Epithelial cell of esophagus (primary cell): ENCODE results near the gene MAPT.

Source experiments
- DNase-seq: peaks from one replicate; pipeline ENCODE4 v3.0.0; 2010; ENCODE audit warnings: low read depth
- H3K4me3 ChIP-seq: 2 replicates; pipeline ENCODE4 v1.5.1; 2011; ENCODE audit warnings: mild to moderate bottlenecking, low read length, control low read depth
- TF ChIP-seq, protein P1 (sequence below): IDR thresholded peaks from 2 replicates; pipeline ENCODE4 v1.5.1; 2011; ENCODE audit warnings: low read depth, mild to moderate bottlenecking, low read length, control low read depth, inconsistent platforms; ENCODE audit not compliant: insufficient read depth; ENCODE audit errors: missing control alignments

MAPT gene

DNA sequence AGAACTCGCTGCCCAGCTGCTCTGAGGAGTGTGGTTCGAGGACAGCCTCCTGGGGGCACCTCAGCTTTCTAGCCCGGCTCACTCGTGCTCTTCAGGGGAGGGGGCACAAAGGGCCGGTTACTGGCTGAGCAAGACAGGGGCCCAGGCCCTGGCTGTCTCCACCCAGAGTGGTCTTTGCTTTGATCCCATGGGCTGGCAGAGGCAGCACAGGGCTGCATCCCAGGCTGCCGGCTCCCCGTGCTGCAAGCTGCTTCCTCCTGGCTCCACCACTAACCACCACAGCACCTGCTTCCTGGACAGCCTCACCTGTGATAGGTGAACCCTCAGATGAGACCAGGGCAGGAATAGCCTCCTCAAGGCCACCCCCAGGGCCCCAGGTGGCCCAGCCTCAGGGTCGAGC, 42.9 kb upstream of the MAPT start:
- TF ChIP-seq, protein P1, sequence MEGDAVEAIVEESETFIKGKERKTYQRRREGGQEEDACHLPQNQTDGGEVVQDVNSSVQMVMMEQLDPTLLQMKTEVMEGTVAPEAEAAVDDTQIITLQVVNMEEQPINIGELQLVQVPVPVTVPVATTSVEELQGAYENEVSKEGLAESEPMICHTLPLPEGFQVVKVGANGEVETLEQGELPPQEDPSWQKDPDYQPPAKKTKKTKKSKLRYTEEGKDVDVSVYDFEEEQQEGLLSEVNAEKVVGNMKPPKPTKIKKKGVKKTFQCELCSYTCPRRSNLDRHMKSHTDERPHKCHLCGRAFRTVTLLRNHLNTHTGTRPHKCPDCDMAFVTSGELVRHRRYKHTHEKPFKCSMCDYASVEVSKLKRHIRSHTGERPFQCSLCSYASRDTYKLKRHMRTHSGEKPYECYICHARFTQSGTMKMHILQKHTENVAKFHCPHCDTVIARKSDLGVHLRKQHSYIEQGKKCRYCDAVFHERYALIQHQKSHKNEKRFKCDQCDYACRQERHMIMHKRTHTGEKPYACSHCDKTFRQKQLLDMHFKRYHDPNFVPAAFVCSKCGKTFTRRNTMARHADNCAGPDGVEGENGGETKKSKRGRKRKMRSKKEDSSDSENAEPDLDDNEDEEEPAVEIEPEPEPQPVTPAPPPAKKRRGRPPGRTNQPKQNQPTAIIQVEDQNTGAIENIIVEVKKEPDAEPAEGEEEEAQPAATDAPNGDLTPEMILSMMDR = no peak
- H3K4me3 ChIP-seq = no peak overlapping the region
- no peak for DNase-seq

DNA sequence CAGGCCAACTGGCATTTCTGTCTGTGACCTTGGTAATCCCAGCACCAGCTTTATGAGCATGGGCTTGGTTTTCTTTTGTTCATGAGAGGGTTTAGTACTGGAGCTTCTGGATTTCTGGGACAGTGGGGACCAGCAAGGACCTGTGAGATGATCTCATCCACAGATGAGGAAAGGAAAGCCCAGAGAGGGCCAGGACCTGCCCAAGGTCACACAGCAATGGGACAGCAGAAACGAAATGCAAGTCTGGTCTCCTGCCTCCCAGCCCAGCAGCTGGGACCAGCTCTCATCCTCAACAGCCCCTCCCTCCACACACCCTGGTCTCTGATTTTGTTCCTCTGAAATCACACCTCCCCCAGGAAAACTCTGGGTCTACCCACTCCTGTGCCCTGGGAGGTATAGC, 42.5 kb upstream of the MAPT start:
- no peak for DNase-seq
- no peak overlapping the region for H3K4me3 ChIP-seq
- TF ChIP-seq, protein P1 = no peak

GRCh38 chr17:45852535-45853297, 41.6 kb upstream of the MAPT start:
- H3K4me3 ChIP-seq = no peak overlapping the region
- peak; percentile 63 for DNase-seq
- TF ChIP-seq, protein P1 = peak; percentile 95

GRCh38 chr17:45854209-45854608, 40.1 kb upstream of the MAPT start:
- TF ChIP-seq, protein P1 = no peak
- no peak for DNase-seq

GRCh38 chr17:45855691-45856336, 38.5 kb upstream of the MAPT start:
- H3K4me3 ChIP-seq = no peak overlapping the region
- DNase-seq = no peak
- TF ChIP-seq, protein P1 = no peak

More at GRCh38 chr17:45854209-45854608, 40.1 kb upstream of the MAPT start:
- no peak overlapping the region for H3K4me3 ChIP-seq

DNA sequence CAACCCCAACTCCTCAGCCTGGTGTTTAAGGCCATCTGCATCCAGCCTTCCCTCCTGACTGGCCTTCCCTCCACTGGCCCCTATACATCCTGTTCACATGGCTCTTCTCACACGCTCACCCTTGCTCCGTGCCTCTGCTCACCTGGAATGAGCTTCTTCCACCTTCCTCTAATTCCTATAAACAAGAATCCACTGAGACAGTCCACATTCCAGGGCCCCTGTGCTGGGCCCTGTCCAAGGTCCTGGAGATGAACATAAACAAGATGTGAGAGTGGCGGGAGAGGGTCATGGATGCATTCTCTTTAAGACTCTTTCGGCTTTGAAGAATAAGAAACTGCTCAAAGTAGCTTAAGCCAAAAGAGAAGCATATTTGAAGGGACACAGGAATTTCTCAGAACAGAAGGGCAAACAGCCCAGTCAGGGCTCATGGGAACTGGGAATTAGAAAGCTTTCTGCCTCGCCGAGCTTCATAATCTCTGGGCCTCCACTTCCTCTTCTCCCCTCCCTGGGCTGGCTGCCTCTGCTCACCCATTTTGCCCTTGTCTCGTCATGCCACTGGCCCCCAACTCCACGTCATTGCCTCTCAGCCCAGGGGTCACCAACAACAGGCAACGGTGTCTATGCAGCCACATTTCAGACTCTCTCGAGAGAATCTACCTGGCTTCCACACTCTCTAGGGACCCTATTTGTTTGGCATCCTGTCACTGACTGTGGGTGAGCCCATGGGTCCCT, 36.2 kb upstream of the MAPT start:
- H3K4me3 ChIP-seq = no peak overlapping the region
- peak; percentile 56 for DNase-seq
- TF ChIP-seq, protein P1 = no peak
